B cell (primary cell): ENCODE results near the gene CDC42BPB.

Experiments
- EZH2 ChIP-seq: IDR thresholded peaks from 2 replicates; pipeline ENCODE4 v1.6.1; 2012; ENCODE audit warnings: borderline replicate concordance, low read depth, mild to moderate bottlenecking, moderate library complexity, low read length; ENCODE audit not compliant: insufficient read depth, poor library complexity, severe bottlenecking
- TF ChIP-seq, protein P1 (sequence below): fragments of 200-600 bp; IDR thresholded peaks from one replicate; pipeline ENCODE4 v1.8.0; 2022; ENCODE audit warnings: antibody characterized with exemption, mild to moderate bottlenecking

DNA sequence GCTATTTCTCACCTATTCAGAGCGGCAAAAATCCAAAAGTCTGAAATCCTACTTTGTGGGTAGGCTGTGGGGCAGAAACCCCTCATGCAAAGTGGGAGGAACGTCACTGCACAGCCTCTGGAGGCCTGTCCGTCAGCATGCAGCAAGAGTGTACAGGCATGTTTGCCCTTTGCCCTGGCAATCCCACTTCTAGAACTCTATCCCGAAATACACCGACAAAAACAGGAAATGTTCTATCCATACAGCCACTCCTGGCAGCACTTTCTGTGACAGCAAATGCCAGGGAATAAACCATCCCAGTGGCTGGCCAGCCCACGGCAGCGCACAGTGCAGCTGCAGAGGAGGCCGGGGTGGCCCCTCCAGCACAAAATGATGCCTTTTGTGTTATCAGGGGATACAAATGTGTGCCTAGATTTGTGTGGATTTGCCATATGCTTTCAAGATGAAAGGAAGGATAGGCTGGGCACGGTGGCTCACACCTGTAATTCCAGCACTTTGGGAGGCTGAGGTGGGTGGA is 95.2 kb downstream of the CDC42BPB start:
- TF ChIP-seq, protein P1, sequence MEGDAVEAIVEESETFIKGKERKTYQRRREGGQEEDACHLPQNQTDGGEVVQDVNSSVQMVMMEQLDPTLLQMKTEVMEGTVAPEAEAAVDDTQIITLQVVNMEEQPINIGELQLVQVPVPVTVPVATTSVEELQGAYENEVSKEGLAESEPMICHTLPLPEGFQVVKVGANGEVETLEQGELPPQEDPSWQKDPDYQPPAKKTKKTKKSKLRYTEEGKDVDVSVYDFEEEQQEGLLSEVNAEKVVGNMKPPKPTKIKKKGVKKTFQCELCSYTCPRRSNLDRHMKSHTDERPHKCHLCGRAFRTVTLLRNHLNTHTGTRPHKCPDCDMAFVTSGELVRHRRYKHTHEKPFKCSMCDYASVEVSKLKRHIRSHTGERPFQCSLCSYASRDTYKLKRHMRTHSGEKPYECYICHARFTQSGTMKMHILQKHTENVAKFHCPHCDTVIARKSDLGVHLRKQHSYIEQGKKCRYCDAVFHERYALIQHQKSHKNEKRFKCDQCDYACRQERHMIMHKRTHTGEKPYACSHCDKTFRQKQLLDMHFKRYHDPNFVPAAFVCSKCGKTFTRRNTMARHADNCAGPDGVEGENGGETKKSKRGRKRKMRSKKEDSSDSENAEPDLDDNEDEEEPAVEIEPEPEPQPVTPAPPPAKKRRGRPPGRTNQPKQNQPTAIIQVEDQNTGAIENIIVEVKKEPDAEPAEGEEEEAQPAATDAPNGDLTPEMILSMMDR: no peak
- TF ChIP-seq EZH2: no peak
